GM23338 (cell line): ENCODE data around the gene KCNMA1. TPM values are rescaled to one million over a fixed set of nuclear protein-coding genes. Genes with fewer than 3 reads are reported as not detected.

Experiments used
- ATAC-seq: fragments of 200-7000 bp; cut with Tn5 transposase; 3 replicates; pipeline ENCODE4 v1.9.1; 2020
- DNase-seq: peaks from one replicate; pipeline ENCODE4 v3.0.0-alpha.2; 2015; ENCODE audit warnings: low spot score
- H2AFZ ChIP-seq: fragments of 200-600 bp; sonication (generic); 2 replicates; pipeline ENCODE4 v1.8.0; 2016; ENCODE audit warnings: antibody characterized with exemption, mild to moderate bottlenecking, moderate library complexity
- H3F3A ChIP-seq: fragments of 200-600 bp; sonication (generic); replicated peaks from 2 replicates; pipeline ENCODE4 v1.8.0; 2017; ENCODE audit warnings: antibody characterized with exemption, mixed run types, low read depth
- H3K27ac ChIP-seq: fragments of 200-600 bp; sonication (generic); 2 replicates; pipeline ENCODE4 v1.6.1; 2016; ENCODE audit warnings: low read depth
- H3K27me3 ChIP-seq: fragments of 200-600 bp; sonication (generic); 2 replicates; pipeline ENCODE4 v1.8.0; 2016; ENCODE audit warnings: mild to moderate bottlenecking, mixed run types, moderate library complexity; ENCODE audit not compliant: insufficient read depth
- H3K36me3 ChIP-seq: fragments of 200-600 bp; sonication (generic); 2 replicates; pipeline ENCODE4 v1.8.0; 2016; ENCODE audit warnings: mild to moderate bottlenecking; ENCODE audit not compliant: insufficient read depth
- H3K4me1 ChIP-seq: fragments of 200-600 bp; sonication (generic); 2 replicates; pipeline ENCODE4 v1.8.0; 2016; ENCODE audit warnings: mild to moderate bottlenecking, moderate library complexity; ENCODE audit not compliant: insufficient read depth
- H3K4me2 ChIP-seq: fragments of 200-600 bp; sonication (generic); 2 replicates; pipeline ENCODE4 v1.7.1; 2017; ENCODE audit warnings: mixed run types
- H3K4me3 ChIP-seq: fragments of 200-600 bp; sonication (generic); 2 replicates; pipeline ENCODE4 v1.6.1; 2016; ENCODE audit warnings: mixed run types
- H3K79me2 ChIP-seq: fragments of 200-600 bp; sonication (generic); replicated peaks from 2 replicates; pipeline ENCODE4 v1.8.0; 2017; ENCODE audit warnings: mild to moderate bottlenecking; ENCODE audit not compliant: insufficient read depth
- H3K9me2 ChIP-seq: fragments of 200-600 bp; sonication (generic); 2 replicates; pipeline ENCODE4 v1.8.0; 2017; ENCODE audit not compliant: insufficient read depth
- H4K20me1 ChIP-seq: fragments of 200-600 bp; sonication (generic); replicated peaks from 2 replicates; pipeline ENCODE4 v1.8.0; 2017; ENCODE audit warnings: mild to moderate bottlenecking; ENCODE audit not compliant: insufficient read depth
- H3K27ac Mint-ChIP-seq: 2 replicates; pipeline ENCODE4 v1.8.0; 2020; ENCODE audit warnings: inconsistent platforms, mild to moderate bottlenecking, moderate library complexity, mixed read lengths
- H3K27me3 Mint-ChIP-seq: 3 replicates; pipeline ENCODE4 v1.8.0; 2022; ENCODE audit warnings: low read depth, mild to moderate bottlenecking, moderate library complexity, mixed read lengths, inconsistent platforms; ENCODE audit not compliant: insufficient read depth, poor library complexity
- H3K36me3 Mint-ChIP-seq: 3 replicates; pipeline ENCODE4 v1.8.0; 2021; ENCODE audit warnings: low read depth, mild to moderate bottlenecking, inconsistent platforms, moderate library complexity, mixed read lengths
- H3K4me1 Mint-ChIP-seq: 3 replicates; pipeline ENCODE4 v1.8.0; 2020; ENCODE audit warnings: mild to moderate bottlenecking, inconsistent platforms, mixed read lengths
- H3K4me3 Mint-ChIP-seq: 3 replicates; pipeline ENCODE4 v1.8.0; 2021; ENCODE audit warnings: moderate library complexity, mild to moderate bottlenecking, inconsistent platforms, mixed read lengths
- H3K9me3 Mint-ChIP-seq: 3 replicates; pipeline ENCODE4 v1.8.0; 2020; ENCODE audit warnings: moderate library complexity, mild to moderate bottlenecking, inconsistent platforms, mixed read lengths
- CREB1 ChIP-seq: fragments of 250-450 bp; sonication (Bioruptor Pico); IDR thresholded peaks from 2 replicates; pipeline ENCODE4 v1.5.0; 2020; ENCODE audit warnings: low read depth, mild to moderate bottlenecking, moderate library complexity
- CTCF ChIP-seq, 2 experiments: fragments of 200-600 bp in 1 of 2; sonication (generic) in 1 of 2; conservative IDR thresholded peaks; 2 replicates each; pipeline versions ENCODE4 v1.5.1 to v1.6.1; 2016 to 2017; ENCODE audit warnings: antibody characterized with exemption in 2 of 2, low read depth in 2 of 2, mild to moderate bottlenecking in 2 of 2, moderate library complexity in 1 of 2
- ETS1 ChIP-seq: IDR thresholded peaks from 2 replicates; pipeline ENCODE4 v1.6.1; 2016; ENCODE audit warnings: antibody characterized with exemption
- EZH2 ChIP-seq: fragments of 200-600 bp; sonication (generic); IDR thresholded peaks from one replicate; pipeline ENCODE4 v1.8.0; 2017; ENCODE audit warnings: antibody characterized with exemption, mild to moderate bottlenecking, low read depth; ENCODE audit not compliant: unreplicated experiment
- EZH2phosphoT487 ChIP-seq: fragments of 200-600 bp; sonication (generic); IDR thresholded peaks from one replicate; pipeline ENCODE4 v1.8.1; 2018; ENCODE audit warnings: antibody characterized with exemption; ENCODE audit not compliant: unreplicated experiment
- NANOG ChIP-seq: IDR thresholded peaks from 2 replicates; pipeline ENCODE4 v1.6.1; 2016; ENCODE audit warnings: antibody characterized with exemption, borderline replicate concordance
- POLR2AphosphoS5 ChIP-seq: IDR thresholded peaks from 2 replicates; pipeline ENCODE4 v1.6.1; 2016; ENCODE audit warnings: antibody characterized with exemption, low read depth
- REST ChIP-seq: IDR thresholded peaks from one replicate; pipeline ENCODE4 v1.6.1; 2018; ENCODE audit warnings: antibody characterized with exemption; ENCODE audit not compliant: unreplicated experiment
- ZNF114 ChIP-seq: fragments of 250-450 bp; sonication (Bioruptor Pico); IDR thresholded peaks from 2 replicates; pipeline ENCODE4 v1.5.0; 2020; ENCODE audit warnings: mild to moderate bottlenecking, moderate library complexity
- ZNF462 ChIP-seq: fragments of 250-450 bp; sonication (Bioruptor Pico); IDR thresholded peaks from 2 replicates; pipeline ENCODE4 v1.5.0; 2020; ENCODE audit warnings: mild to moderate bottlenecking, moderate library complexity
- polyA plus RNA-seq: library from polyadenylated mRNA; unstranded; fragments of >200 nt; fragmentation: Nextera tagmentation; extraction: Ambion mirVana; gene quantifications from 2 replicates; pipeline ENCODE4 v1.2.1, GENCODE V29; 2016
- total RNA-seq: library from RNA; depleted of rRNA; stranded (reverse); fragments of >200 nt; shearing (Covaris generic); gene quantifications from 2 replicates; pipeline ENCODE4 v1.2.3, GENCODE V29; 2014

Gene KCNMA1
- total and polyA plus RNA-seq, 2 experiments from 2014 or later, result 8.2 to 9.0 TPM

- TF ChIP-seq ZNF462 (no peak), EZH2phosphoT487 (no peak), EZH2 (no peak)
Measured at GRCh38 chr10:76922666-76923065, 714.9 kb downstream of the KCNMA1 start (continued).

GRCh38 chr10:76921383-76922010 is 716.1 kb downstream of the KCNMA1 start:
- peaks cover 6% of the 10 kb centered on the region; the same call in 1 of the 2 replicates for H3K4me1 ChIP-seq
- no peaks in the 10 kb centered on the region for H3F3A ChIP-seq
- no peaks in the 10 kb centered on the region for H3K79me2 ChIP-seq
- Mint-ChIP-seq H3K4me3 (no peak overlapping the region), H3K36me3 (no peaks in the 10 kb centered on the region), H3K4me1 (peaks cover 17% of the 10 kb centered on the region), H3K27me3 (peaks cover 2% of the 10 kb centered on the region), H3K9me3 (no peaks in the 10 kb centered on the region), H3K27ac (no peak overlapping the region)
- H4K20me1 ChIP-seq, result no peaks in the 10 kb centered on the region
- H3K27me3 ChIP-seq, result no peaks in the 10 kb centered on the region
- H3K27ac ChIP-seq, result no peak overlapping the region
- H3K4me3 ChIP-seq, result no peak overlapping the region
- H3K9me2 ChIP-seq, result no peaks in the 10 kb centered on the region
- ATAC-seq, result no peak
- H2AFZ ChIP-seq, result no peak overlapping the region
- no peak for DNase-seq
- H3K4me2 ChIP-seq, result no peak overlapping the region
- H3K36me3 ChIP-seq, result no peaks in the 10 kb centered on the region
- TF ChIP-seq NANOG (no peak), REST (no peak), ETS1 (no peak), EZH2phosphoT487 (no peak), CREB1 (CRISPR knock-in tag) (no peak), POLR2AphosphoS5 (no peak), ZNF114 (no peak), CTCF (conservative IDR thresholded peaks at IDR 0.05; ENCODE audit: low read depth in 2 of 2) (no peak)
